ENCODE results near the gene CACNA1D.

Gene CACNA1D

GRCh38 chr3:53813876-53814275, 319.5 kb downstream of the CACNA1D start:
- Histone ChIP-seq H3K4me1 (ENCODE audit: insufficient read depth, low read length) (peaks cover 5% of the 10 kb centered on the region), H3K27me3 (ENCODE audit: insufficient read depth, low read length) (no peaks in the 10 kb centered on the region), H3K4me3 (ENCODE audit: low read length) (no peak overlapping the region), H3K36me3 (ENCODE audit: insufficient read depth, low read length) (no peaks in the 10 kb centered on the region), H3K9me3 (ENCODE audit: low read length) (no peaks in the 10 kb centered on the region), H2AFZ (ENCODE audit: low read depth, low read length) (no peak overlapping the region)

DNA sequence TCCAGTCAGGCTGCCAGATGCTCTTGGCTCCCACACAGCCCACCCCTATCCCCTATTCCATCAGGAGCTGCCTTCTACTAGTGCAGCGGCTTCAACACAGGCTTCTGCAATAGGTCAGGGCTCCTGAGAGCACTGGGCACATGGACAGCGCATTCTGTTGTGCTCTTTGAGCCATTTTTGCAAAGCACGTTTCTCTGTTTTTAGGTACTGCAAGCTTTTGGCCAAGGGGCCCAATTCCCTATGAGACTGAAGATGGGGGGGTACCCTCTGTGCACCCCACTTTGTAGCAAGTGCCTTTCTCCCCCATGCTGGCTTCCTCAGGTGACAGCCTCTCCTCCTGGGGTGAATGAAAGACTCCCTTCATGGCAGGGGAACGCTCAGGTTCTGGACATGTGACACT, 320.7 kb downstream of the CACNA1D start:
- Histone ChIP-seq H2AFZ (ENCODE audit: low read depth, low read length) (no peak overlapping the region), H3K4me3 (ENCODE audit: low read length) (no peak overlapping the region), H3K4me1 (ENCODE audit: insufficient read depth, low read length) (peaks cover 5% of the 10 kb centered on the region), H3K9me3 (ENCODE audit: low read length) (no peaks in the 10 kb centered on the region), H3K27me3 (ENCODE audit: insufficient read depth, low read length) (no peaks in the 10 kb centered on the region), H3K36me3 (ENCODE audit: insufficient read depth, low read length) (no peaks in the 10 kb centered on the region)

DNA sequence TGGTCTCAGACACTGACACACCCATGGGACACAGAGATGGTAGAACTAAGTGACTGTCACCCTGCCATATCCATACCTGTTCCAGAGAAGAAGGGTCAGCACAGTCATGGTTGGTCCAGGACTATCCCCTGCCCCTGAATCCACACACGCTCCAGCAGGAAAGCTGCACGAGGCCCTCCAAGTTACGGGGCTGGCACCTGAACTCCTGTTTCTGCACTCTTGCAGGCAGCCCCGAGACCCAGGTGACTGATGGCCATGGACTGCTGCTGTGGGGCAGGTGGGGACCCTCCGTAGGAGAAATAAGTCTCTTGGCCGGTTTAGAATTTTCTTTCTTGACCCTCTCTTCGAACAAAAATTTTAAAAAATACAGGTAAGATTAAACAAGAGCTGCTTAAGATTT, 321.2 kb downstream of the CACNA1D start:
- Histone ChIP-seq H3K4me1 (ENCODE audit: insufficient read depth, low read length) (peaks cover 5% of the 10 kb centered on the region), H3K36me3 (ENCODE audit: insufficient read depth, low read length) (no peaks in the 10 kb centered on the region), H3K9me3 (ENCODE audit: low read length) (no peaks in the 10 kb centered on the region), H2AFZ (ENCODE audit: low read depth, low read length) (no peak overlapping the region), H3K4me3 (ENCODE audit: low read length) (no peak overlapping the region), H3K27me3 (ENCODE audit: insufficient read depth, low read length) (no peaks in the 10 kb centered on the region)

DNA sequence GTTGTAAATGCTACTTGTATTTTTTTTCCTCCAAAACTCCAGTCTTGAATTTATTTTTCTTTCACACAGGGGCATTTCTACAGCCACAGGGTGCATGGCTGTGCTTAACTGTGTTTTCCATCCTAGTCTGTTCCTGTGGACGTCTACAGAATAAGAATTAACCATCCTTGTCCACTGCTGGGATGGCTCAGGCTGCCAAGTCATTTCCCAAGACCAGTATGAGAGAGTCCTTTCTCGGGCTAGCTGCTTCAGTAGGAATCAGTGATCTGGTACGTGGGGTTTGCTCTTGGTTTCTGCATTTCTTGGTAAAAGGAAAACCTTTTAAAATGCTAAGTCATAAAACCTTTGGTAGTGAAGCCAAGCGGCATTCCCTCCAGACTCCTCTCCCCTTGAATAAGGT, 322.0 kb downstream of the CACNA1D start:
- Histone ChIP-seq H3K4me1 (ENCODE audit: insufficient read depth, low read length) (peaks cover 5% of the 10 kb centered on the region), H2AFZ (ENCODE audit: low read depth, low read length) (no peak overlapping the region), H3K27me3 (ENCODE audit: insufficient read depth, low read length) (no peaks in the 10 kb centered on the region), H3K4me3 (ENCODE audit: low read length) (no peak overlapping the region), H3K36me3 (ENCODE audit: insufficient read depth, low read length) (no peaks in the 10 kb centered on the region), H3K9me3 (ENCODE audit: low read length) (no peaks in the 10 kb centered on the region)

GRCh38 chr3:53817211-53817610, 322.8 kb downstream of the CACNA1D start:
- no peaks in the 10 kb centered on the region for H3K9me3 ChIP-seq (ENCODE audit: low read length)
- no peaks in the 10 kb centered on the region for H3K36me3 ChIP-seq (ENCODE audit: insufficient read depth, low read length)
- no peak overlapping the region for H3K4me3 ChIP-seq (ENCODE audit: low read length)
- H2AFZ ChIP-seq (ENCODE audit: low read depth, low read length) = no peak overlapping the region
- H3K27me3 ChIP-seq (ENCODE audit: insufficient read depth, low read length) = no peaks in the 10 kb centered on the region
- peaks cover 5% of the 10 kb centered on the region for H3K4me1 ChIP-seq (ENCODE audit: insufficient read depth, low read length)

DNA sequence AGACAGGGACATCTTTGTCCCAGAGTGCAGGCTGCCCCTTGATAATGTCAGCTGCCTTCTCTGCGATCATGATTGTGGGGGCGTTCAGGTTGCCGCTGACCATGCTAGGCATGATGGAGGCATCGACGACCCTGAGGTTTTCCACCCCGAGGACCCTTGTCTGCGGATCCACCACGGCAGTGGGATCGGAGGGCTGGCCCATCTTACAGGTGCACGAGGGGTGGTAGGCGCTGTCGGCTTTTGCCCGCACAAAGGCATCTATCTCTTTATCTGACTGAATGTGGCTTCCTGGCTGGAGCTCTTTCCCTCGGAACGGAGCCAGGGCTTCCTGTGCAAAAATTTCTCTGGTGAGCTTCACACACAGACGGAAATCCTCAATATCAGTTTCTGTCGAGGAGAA, 323.4 kb downstream of the CACNA1D start:
- Histone ChIP-seq H2AFZ (ENCODE audit: low read depth, low read length) (no peak overlapping the region), H3K4me1 (ENCODE audit: insufficient read depth, low read length) (no peaks in the 10 kb centered on the region), H3K4me3 (ENCODE audit: low read length) (no peak overlapping the region), H3K36me3 (ENCODE audit: insufficient read depth, low read length) (no peaks in the 10 kb centered on the region), H3K27me3 (ENCODE audit: insufficient read depth, low read length) (no peaks in the 10 kb centered on the region), H3K9me3 (ENCODE audit: low read length) (no peaks in the 10 kb centered on the region)

- no peaks in the 10 kb centered on the region for H3K9me3 ChIP-seq (ENCODE audit: low read length)
- no peaks in the 10 kb centered on the region for H3K4me1 ChIP-seq (ENCODE audit: insufficient read depth, low read length)
- H3K4me3 ChIP-seq (ENCODE audit: low read length) = no peak overlapping the region
- no peak overlapping the region for H2AFZ ChIP-seq (ENCODE audit: low read depth, low read length)
- H3K27me3 ChIP-seq (ENCODE audit: insufficient read depth, low read length) = no peaks in the 10 kb centered on the region
- H3K36me3 ChIP-seq (ENCODE audit: insufficient read depth, low read length) = no peaks in the 10 kb centered on the region
These were observed 324.1 kb downstream of the CACNA1D start for GRCh38 chr3:53818221-53819162.

DNA sequence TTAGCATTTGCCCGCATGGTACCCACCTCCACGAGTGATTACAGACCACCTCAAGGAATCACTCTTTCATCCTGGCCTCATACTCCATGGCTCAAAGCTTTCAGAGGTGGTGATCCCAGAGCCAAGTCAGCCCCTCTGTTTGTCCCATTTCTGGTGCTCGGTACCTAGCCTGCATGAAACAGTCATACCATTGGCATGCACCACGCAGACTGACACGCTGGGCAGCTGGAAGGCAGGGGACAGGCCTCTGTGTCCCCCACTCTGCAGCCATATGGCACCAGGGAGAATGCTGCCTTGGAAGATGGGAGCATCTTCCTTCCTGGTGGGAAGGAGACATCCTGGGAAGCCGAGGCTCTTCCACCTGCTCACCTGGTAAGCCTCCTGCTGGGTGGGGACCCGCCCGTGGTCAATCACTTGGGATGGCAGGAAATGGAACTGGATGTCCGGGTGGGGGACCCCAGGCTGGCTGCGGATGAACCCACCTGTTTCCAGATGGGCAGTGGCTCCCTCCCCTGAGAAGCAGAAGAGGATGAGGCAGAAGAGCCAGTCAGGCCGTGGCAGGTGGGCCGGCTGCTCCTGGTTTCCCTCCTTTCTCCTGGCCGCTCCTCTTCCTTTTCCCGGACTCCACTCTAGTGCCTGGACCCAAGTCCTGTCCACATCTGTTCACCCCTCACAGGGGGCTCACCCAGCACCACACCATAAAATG, 324.9 kb downstream of the CACNA1D start:
- no peak overlapping the region for H2AFZ ChIP-seq (ENCODE audit: low read depth, low read length)
- H3K27me3 ChIP-seq (ENCODE audit: insufficient read depth, low read length) = no peaks in the 10 kb centered on the region
- H3K36me3 ChIP-seq (ENCODE audit: insufficient read depth, low read length) = no peaks in the 10 kb centered on the region
- no peaks in the 10 kb centered on the region for H3K9me3 ChIP-seq (ENCODE audit: low read length)
- H3K4me1 ChIP-seq (ENCODE audit: insufficient read depth, low read length) = no peaks in the 10 kb centered on the region
- no peak overlapping the region for H3K4me3 ChIP-seq (ENCODE audit: low read length)

DNA sequence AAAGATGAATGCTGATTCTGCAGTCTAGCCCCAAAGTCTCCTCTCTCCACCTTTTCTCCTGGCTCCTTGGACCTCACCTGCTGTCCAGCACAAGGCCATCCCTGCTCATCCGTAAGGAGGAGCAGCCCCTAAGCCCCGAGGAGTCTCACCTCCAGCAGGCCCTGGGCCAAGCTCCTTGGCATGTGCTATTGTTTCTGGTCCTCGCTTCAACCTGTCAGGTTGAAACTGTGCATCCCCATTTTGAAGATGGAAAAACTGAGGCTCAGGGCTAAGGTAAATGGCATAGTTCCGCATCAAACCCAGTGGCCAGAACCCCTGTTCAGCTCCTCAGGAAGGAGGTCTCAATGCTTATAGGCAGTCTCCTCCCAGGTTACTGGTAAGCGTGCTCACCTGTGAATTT, 325.7 kb downstream of the CACNA1D start:
- Histone ChIP-seq H3K36me3 (ENCODE audit: insufficient read depth, low read length) (no peaks in the 10 kb centered on the region), H3K4me3 (ENCODE audit: low read length) (no peak overlapping the region), H3K4me1 (ENCODE audit: insufficient read depth, low read length) (no peaks in the 10 kb centered on the region), H2AFZ (ENCODE audit: low read depth, low read length) (no peak overlapping the region), H3K9me3 (ENCODE audit: low read length) (no peaks in the 10 kb centered on the region), H3K27me3 (ENCODE audit: insufficient read depth, low read length) (no peaks in the 10 kb centered on the region)

DNA sequence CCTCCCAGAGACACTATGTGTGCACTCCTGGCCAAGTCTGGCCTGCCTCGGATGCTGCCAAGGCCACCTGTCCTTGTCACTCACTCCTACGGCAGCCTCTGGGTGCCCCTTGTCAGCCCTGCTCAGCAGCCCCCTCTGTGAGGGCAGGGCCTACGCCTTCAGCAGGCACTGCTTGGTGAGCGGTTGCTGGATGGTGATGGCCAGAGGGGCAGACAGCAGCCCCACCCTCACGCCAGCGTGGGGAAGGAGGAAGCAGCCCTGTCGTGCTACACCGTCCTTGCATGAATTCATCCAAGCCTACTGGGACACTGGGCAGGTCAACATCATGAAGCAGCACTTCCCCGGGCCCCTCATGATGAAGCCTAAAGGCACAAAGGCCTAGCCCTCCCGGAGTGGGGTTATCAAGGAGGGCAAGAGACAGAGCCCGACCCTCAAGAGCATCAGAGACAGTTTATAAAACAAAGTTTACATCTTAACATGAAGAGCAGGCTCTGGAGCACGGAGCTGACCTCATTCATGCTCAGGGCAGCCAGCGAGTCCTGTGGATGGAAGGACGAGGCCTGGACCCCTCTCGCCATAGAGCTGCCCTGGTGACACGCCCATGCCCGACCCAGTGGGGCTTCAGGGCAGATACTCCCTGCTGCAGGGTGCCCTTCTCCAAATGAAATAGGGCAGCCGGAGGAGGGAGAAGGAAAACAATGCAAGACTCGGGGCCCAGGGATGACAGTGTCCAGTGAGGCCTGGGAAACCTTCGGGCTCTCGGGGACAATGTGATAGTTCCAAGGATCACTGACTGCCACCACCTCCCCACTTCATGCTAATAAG, 326.6 kb downstream of the CACNA1D start:
- Histone ChIP-seq H3K4me3 (ENCODE audit: low read length) (no peak overlapping the region), H3K9me3 (ENCODE audit: low read length) (no peaks in the 10 kb centered on the region), H3K4me1 (ENCODE audit: insufficient read depth, low read length) (no peaks in the 10 kb centered on the region), H3K27me3 (ENCODE audit: insufficient read depth, low read length) (no peaks in the 10 kb centered on the region), H2AFZ (ENCODE audit: low read depth, low read length) (no peak overlapping the region), H3K36me3 (ENCODE audit: insufficient read depth, low read length) (no peaks in the 10 kb centered on the region)

GRCh38 chr3:53821631-53822121, 327.3 kb downstream of the CACNA1D start:
- Histone ChIP-seq H3K9me3 (ENCODE audit: low read length) (no peaks in the 10 kb centered on the region), H3K27me3 (ENCODE audit: insufficient read depth, low read length) (no peaks in the 10 kb centered on the region), H2AFZ (ENCODE audit: low read depth, low read length) (no peak overlapping the region), H3K36me3 (ENCODE audit: insufficient read depth, low read length) (no peaks in the 10 kb centered on the region), H3K4me1 (ENCODE audit: insufficient read depth, low read length) (no peaks in the 10 kb centered on the region), H3K4me3 (ENCODE audit: low read length) (no peak overlapping the region)

GRCh38 chr3:53822331-53822741, 327.9 kb downstream of the CACNA1D start:
- Histone ChIP-seq H3K4me1 (ENCODE audit: insufficient read depth, low read length) (no peaks in the 10 kb centered on the region), H3K9me3 (ENCODE audit: low read length) (no peaks in the 10 kb centered on the region), H2AFZ (ENCODE audit: low read depth, low read length) (no peak overlapping the region), H3K4me3 (ENCODE audit: low read length) (no peak overlapping the region), H3K27me3 (ENCODE audit: insufficient read depth, low read length) (no peaks in the 10 kb centered on the region), H3K36me3 (ENCODE audit: insufficient read depth, low read length) (no peaks in the 10 kb centered on the region)

Data from neuron (in vitro differentiated cells).